Left renal pelvis (tissue), 4 donors: Measurements from ENCODE around the gene UBE2L3. TPM values are rescaled to one million over a fixed set of nuclear protein-coding genes. Genes with fewer than 3 reads are reported as not detected.
"Not testable (repeated sequence)": the region's sequence is repeated elsewhere in the genome, so short reads cannot be mapped to it uniquely, and the experiment has no call there.

ENCODE experiments used
- DNase-seq, 4 donors: peaks; one replicate each; pipeline ENCODE4 v3.0.0-alpha.2; 2013; ENCODE audit warnings: low read depth in 4 of 4, low spot score in 3 of 4
- polyA plus RNA-seq, 4 donors: library from polyadenylated mRNA; unstranded; fragments of 120-200 nt; gene quantifications; one replicate each; pipeline ENCODE4 v1.2.1, GENCODE V29; 2013; ENCODE audit not compliant: insufficient read length in 4 of 4

UBE2L3 gene
- polyA plus RNA-seq, 4 donors, result 48.7 to 63.8 (median 58.1) TPM

DNA sequence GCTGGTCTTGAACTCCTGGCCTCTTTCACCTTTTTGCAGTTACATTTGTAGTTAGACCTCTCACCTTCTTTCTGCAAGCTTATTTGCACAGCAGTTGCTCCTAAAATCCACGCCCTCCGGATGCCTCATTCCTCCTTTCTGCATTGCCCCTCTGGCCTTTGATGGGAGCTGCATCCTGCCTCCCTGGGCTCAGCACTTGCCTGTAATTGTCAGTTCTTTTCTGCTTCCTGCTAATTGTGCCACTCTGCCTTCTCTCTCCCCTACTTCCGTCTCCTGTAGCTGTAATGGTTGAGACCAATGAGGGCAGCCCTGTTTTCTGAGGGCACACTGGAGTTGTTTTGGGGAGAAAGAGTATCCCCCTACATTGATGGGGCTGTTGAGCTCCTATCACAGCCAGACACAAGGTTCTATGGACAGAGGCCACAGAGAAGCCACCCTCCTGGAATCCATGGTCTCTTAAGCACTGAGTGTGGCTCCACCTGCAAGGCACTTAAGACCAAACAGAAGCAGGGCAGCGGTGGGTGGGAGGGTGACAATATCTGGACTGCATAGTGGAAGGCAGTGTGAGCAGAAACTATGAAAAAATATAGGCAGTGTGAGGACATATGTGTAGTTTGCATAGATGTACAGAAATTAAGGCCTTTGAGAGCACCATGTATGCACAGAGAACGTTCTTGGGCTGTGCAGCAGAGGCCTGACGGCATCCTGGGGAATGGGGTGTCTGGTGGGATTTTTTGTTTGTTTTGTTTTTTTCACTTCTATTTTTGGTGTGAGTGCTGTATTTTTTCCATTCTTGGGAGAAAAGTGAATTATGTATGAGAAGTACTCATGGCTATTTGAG lies 31.8 kb downstream of the UBE2L3 start:
- DNase-seq, result no peak

DNA sequence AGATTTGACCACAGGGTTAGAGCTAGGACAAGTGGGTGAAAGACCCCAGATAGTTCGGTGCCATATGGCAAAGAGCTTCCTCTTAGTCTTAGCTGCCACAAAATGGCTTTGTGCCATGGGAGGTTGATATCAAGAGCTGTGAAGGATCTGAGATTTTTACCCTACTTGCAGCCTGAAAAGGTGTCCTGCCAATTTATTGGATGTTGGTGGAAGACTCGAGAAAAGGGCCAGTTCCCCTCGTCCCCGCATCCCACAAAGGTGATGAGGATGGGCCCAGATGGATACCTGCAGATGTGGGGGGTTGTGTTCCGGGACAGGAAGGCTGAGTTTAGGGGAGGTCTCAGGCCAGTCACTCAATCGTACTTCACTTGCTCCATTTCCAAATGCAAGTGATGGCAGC lies 35.1 kb downstream of the UBE2L3 start:
- DNase-seq, result no peak

DNA sequence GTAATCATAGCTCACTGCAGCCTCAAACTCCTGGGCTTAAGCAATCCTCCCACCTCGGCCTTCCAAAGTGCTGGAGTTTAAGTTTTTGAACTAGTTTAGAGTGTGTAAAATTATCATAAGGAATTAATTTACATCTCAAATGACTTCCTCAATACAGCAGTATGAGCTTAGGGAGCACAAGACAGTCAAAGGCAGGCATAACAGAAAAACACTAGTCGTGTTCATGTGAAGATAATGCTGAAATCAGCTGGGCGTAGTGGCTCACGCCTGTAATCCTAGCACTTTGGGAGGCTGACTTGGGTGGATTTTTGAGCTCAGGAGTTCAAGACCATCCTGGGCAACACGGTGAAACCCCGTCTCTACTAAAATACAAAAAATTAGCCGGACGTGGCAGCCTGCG lies 36.5 kb downstream of the UBE2L3 start:
- DNase-seq, result no peak

DNA sequence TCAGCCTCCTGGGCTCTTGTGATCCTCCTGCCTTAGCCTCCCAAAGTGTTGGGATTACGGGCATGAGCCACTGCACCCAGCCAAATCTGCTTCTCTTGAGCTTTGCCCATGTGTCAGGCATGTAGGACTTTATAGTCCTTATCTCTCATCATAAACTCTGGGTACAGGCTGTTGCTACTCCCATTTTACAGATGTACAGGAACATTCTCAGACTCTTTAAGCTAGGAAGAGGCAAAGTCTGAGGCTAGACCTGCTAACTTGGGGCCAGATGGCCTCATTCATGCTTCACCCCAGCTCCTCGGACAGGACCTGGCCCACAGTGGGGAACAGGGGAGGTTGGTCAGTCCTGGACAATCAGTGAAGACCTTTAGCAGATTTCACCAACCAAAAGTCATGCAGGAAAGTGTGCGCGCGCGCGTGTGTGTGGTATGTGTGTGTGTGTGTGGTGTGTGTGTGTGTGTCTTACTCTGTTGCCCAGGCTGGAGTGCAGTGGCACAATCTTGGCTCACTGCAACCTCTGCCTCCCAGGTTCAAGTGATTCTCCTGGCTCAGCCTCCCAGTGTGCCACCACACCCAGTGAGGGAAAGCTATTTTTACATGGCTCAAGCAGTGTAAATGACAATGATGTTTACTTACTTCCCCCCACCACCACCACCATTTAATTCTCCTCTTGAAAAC lies 38.5 kb downstream of the UBE2L3 start:
- DNase-seq, result no peak

DNA sequence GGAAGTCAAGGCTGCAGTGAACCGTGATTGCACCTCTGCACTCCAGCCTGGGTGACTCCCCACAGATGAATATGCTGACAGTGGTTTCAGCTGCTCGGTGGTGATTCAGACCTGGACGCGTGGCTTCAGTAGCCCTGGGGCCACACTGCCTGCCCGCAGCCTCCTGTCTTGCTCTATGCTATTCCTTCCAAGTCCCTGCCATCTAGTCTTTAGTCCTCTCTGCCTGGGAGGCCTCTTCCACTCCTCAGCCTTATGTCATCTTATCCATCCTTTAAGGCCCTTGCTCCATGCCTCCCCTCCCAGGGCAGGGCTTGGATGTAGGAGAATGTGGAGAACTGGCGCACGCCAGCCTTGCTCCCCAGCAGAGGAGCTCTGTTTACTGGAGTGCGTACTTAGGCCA lies 39.3 kb downstream of the UBE2L3 start:
- no peak for DNase-seq

DNA sequence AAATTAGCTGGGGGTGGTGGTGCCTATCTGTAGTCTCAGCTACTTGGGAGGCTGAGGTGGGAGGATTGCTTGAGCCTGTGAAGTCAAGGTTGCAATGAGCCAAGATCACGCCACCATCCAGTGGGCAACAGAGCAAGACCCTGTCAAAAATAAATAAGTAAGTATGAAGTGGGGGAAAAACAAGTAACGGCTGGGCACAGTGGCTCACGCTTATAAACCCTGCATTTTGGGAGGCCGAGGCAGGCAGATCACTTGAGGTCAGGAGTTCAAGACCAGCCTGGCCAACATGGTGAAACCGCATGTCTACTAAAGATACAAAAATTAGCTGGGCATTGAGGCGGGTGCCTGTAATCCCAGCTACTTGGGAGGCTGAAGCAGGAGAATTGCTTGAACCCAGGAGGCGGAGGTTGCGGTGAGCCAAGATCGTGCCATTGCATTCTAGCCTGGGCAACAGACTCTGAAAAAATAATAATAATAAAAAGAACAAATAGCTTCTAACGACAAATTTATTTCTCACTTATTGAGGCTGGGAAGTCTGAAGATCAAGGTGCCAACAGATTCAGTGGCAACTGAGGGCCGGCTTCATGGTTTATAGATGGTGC lies 42.1 kb downstream of the UBE2L3 start:
- not testable (repeated sequence) for DNase-seq

DNA sequence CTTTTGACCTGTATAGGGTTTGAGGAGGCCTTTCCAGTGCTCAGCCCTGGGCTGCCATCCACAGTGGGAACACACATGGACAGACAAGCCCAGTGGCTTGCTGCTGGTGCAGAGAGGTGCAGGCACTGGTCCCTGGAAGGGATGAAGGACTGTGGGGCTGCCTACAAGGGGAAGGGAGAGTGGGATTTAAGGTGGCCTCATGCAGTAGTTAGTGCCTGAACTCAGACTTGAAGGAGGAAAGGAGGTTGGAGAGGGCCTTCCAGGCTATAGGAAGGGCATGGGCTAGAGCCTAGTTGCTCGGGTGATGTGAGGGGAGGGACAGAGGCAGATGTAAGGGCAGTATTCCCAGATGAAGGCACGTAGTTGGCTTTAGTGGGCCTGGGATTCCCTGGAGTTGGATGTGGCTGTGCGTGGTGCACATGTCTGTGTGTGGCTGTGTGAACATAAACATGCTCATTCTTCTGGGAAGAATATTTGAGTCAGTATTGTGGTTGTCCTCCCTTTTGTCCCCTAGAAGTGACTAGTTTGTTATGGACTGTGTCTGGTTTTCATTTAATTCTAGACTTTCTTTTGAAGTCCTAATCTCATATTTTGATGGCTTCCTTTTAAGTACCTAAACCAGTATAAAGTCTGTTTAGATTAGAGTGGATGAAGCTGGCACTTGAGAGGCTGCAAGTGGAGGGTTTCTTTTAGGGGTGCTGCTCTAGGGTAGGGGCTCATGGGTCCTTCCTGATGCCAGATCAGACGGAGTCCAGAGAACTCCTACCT lies 43.9 kb downstream of the UBE2L3 start:
- no peak for DNase-seq

DNA sequence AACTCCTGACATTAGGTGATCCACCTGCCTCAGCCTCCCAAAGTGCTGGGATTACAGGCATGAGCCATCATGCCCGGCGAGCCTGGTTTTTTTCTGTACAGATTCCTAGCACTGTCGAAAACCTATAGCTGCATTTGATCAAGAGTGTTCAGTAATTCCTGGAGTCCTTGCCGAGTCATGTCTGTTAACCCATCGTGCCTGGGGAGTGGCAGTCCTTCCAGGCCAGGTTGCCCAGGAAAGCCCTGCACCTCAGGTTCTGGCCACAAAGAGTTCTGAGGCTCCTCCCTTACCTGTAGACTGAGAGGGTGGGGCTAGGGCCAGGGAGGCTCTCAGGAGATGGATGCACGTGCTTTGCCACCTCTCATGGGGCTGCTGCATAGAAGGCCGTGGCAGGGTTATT lies 45.3 kb downstream of the UBE2L3 start:
- no peak for DNase-seq

DNA sequence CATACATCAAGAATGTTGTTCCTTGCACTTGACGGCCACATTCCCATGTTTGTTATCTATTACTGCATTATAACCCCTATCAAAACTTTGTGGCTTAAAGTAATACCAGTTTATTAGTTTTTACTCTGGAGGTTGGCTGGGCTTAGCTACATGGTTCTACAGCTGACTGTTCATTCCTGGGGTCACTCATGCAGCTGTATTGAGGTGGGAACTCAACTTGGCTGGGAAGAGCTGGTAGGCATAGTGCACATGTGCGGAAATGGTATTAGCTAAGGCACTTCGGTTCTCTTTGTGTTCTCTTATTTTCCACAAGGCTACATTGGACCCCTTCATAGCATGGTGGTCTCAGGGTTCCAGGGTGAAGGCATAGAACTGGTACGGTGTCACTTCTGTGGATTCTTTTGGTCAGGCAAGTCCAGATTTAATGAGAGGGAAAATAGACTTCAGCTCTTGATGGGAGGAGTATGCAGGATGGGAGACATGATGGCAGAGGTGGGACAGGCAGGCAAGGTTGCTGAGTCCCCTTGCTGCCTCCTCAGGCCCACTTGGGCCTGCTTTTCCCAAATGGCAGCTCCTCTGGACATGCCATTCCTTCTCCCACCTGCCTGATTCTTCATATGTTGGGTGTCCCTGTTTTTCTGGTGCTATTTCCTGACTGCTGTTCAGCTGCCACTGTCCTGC lies 46.2 kb downstream of the UBE2L3 start:
- no peak for DNase-seq

DNA sequence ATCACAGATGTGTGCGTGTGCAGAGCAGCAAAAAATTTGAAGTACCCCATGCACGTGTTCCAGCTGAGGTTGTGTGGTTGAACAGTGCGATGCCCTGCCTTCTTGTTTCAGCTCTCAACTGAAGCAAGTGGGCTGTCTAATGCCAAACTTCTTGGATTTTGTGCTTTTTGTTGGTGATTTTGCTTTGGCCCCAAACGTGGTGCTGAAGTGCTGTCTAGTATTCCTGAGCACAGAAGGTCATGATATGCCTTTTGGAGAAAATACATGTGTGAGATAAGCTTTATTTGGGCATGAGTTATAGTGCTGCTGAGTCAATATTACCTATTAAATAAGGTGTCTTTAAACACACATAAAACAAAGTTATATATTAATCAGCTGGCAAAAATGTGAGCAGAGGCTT lies 48.2 kb downstream of the UBE2L3 start:
- no peak for DNase-seq

DNA sequence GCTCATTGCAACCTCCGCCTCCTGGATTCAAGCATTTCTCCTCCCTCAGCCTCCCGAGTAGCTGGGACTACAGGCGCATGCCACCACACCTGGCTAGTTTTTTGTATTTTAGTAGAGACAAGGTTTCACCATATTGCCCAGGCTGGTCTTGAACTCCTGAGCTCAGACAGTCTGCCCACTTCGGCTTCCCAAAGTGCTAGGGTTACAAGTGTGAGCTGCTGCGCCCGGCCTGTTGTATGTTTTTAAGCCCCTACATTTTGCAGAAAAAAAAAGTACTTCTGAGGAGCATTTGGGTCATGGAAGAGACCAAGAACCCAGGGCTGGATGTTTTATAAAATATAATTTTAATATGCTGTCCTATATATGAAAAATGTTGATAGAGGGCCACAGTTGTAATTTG lies 49.8 kb downstream of the UBE2L3 start:
- not testable (repeated sequence) for DNase-seq

DNA sequence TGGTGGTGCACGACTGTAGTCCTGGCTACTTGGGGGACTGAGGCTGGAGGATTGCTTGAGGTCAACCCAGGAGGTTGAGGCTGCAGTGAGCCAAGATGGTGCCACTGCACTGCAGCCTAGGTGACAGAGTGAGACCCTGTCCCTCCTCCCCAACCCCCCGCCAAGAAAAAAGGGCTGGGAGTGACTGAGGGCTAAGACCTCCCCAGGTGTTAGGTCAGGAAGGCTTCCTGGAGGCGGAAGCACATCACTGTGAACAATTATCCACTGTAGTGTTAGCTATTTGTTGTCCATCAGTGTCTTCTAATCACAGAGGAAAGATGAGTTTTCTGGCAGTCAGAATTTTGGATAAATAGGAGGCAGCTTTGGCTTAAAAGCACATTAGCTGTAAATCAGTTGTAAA lies 53.5 kb downstream of the UBE2L3 start:
- DNase-seq, result no peak

DNA sequence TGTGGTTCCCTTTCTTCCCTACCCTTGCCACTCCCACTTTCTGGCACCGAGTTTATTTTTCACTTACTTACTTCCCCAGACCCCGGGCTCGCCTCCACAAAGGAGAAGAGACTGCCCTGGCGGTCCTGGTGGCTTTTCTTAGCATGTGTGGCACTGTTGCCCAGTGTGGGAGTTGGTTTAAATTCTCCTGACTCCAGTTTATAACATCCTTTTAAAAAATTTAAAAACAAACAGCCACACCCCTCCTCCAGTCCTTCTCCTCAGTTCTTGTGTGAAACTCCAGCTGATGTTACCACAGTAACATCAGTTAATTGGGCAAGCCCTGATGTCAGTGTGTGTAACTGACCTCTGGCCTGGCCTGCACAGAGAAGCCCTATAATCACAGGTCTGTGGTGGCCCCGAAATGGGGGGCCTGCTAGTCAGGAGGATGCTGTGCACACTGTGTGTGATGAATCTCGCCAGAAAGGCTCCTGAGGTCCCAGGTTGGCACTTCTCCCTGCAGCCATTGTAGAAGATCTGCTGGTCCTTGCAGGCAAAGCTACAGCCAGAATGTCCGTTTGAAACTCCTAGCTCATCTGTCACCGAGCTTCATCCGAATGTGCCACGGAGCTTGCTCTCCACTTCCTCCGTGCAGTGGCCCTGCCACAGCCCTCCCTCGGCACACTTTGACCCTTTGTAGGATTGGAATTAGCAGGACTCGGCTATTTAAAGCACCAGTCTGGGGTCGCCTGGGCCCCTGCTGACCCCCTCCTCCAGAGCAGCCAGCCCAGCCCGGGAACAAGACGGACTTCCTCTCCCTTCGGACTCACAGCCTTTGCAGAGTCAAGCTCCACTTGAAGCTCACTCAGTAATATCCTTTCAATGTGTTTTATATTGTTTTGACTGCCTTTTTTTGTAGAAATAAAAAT lies 54.8 kb downstream of the UBE2L3 start:
- no peak for DNase-seq

DNA sequence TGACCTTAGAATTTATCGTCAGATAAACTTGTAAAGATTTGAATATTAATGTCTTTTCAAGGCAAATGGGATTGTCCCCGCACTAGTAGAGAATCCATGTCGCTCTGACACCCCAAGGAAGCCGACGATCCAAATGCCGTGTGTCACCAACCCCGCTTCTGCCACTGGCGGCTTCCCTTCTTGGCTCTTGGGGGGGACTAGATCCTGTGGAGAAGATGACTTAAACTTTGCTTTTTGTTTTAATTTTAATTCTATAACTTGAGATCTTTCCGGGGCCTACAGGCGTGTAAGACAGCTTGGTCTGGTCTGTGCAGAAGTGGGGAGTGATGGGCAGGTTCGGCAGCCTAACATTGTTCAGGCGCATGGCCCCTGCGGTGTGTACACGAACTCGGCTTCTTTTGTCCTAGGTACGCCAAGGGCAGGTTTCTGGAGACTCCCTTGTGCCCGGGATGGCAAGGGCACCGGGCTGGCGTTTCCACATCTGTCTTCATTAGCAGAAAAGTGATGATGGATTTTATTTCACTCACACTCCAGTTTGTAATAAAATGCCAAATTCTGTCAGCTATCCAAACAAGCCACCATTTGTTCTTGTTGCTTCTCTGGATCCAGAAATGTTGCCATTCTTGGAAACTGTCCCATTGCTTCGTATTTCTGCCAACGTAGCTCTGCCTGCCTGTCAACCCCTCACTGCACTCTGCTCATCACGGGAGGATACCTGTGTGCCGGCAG lies 55.6 kb downstream of the UBE2L3 start:
- no peak for DNase-seq

DNA sequence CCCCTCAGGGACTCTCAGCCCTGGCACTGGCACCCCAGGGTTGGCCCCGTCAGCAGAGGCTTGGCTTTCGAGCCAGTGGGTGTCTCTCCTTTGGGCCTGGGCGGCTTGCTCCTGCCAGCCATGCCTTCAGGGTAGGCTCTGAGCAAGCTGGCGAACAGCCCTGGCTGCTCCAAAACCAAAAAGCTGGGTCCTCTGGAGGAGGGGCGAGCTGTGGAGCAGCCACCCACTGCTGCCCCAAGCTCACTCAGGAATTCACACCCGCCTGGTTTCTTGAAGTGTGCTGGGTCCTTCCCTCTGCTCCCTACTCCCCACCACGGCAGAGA lies 56.1 kb downstream of the UBE2L3 start:
- no peak for DNase-seq

DNA sequence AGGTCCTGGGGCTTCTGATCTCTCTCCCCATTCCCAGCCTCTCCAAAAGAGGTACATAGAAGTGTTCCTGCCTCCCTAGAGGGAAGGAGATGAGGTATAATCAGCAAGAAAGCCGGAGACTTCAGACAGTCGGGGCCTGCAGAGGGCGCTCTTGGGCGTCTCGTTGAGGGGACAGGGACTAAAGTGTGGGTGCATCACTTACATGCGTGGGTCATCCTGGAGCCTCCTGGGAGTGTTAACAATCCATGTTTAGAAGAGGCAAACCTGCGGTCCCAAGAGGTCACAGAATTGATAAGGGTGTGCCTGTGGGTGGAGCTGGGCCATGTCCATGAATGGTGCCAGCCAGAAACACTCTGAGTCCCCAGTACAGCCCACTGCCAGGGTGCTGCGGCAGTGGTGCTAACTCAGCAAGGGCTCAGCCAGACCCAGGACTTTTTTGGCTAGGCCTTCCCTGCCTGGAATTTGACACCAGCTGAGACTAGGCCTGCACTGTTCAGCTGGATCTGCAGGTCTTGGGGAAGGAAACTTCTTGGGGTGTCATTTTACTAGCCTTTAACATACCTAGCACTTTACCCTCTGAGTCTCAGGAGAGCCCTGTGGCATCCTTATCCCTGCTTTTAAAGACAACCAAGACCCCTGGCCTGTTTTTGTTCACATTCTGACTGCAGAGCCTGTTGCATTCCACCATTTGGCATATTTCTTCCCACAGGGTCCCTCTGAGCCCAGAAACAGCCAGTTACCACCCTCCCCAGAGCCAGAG lies 56.8 kb downstream of the UBE2L3 start:
- no peak for DNase-seq

DNA sequence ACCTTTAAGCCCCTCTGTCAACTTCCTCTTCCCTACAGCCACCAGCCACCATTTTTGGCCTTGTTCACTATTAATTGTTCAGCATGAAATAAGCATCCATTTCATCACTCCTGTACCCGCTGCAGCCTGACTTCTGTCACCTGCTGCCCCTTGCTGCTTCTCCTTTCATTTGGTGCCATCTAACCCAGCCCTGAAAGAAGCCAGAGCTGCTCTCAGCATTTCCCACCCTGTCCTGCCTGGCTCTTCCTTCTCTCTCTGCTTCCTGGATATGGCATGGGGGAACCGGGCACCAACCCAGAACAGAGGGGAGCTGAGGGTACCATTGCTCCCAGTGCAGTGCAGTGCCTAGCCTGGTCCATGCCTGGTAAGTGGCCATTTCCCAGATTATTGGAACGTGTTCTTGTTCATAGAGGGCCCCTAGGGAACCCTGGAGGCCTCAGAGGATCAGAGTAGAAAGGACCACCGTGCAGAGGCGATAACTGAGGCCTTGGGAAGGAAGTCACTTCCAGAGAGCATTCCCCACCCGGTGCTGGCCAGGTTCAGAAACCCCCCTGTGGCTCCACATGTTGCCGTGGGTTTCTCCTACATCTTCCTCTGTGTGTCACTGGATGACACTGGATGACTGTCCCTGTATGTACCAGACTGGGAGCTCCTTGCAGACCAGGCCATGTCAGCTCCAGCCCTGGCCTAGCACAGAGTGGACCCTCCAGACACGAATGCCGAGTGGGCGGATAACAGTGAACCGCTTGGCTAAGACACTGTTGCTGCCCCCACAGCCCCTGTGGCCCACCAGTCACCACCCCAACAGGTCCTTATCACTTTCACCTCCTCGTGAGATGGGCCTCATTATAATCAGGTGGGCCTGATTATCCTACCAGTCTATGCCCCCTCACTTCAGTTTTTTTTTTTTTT lies 57.6 kb downstream of the UBE2L3 start:
- DNase-seq, result no peak
